ENCODE data around the gene NCOA1.

GRCh38 chr2:24457696-24458386 is 33.2 kb upstream of the NCOA1 start:
- TF ChIP-seq CTCF (IDR thresholded peaks at IDR 0.05) (no peak), POLR2A (IDR thresholded peaks at IDR 0.05) (no peak)
